Measurements from ENCODE around the gene PEPD. TPM values are rescaled to one million over a fixed set of nuclear protein-coding genes. Genes with fewer than 3 reads are reported as not detected.

The PEPD gene
- total RNA-seq, 1 experiment from 2014 or later: 40.5 TPM

DNA sequence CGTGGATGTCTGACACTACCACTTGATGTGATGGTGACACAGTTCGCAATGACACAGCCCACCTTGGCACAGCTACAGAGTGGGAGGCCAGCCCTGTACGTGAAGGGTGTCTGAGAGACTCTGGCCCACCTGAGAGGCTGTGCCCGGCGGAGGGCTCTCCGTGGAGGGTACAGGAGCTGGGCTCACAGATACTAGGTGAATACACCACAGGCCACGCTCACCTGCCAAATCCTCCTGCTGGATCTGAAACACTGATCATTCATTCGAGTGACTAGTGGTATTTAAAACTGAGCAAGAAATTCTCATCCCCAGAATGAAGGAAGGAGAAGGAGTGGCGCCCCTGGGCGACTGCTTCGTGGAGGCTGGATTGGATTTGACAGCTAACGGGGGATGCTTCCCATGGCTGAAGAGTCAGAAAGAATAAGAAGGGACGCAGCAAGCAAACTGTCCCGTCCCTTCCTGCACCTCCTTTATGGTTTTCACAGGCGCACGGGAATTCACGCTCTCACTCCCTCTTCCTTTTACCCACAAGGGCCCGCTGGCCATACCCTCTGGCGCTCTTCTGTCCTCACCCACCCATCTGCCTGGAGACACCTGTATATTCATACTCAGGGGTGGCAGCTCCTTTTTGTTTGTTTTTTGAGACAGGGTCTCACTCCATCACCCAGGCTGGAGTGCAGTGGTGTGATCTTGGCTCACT, 123.1 kb downstream of the PEPD start:
- Histone ChIP-seq H3K9me2 (ENCODE audit: insufficient read depth) (no peaks in the 10 kb centered on the region), H2AFZ (ENCODE audit: low read depth, low read length, poor library complexity, severe bottlenecking) (no peak overlapping the region), H3K79me2 (ENCODE audit: insufficient read depth, low read length) (no peaks in the 10 kb centered on the region), H3K27ac (ENCODE audit: low read depth, low read length) (no peak overlapping the region), H3K9ac (ENCODE audit: low read length) (no peak overlapping the region), H3K36me3 (ENCODE audit: control insufficient read depth in 1 of 2, insufficient read depth in 2 of 2, low read length in 2 of 2) (no peaks in the 10 kb centered on the region), H3K9me3 (ENCODE audit: control insufficient read depth in 1 of 2, insufficient read depth in 1 of 2, low read depth in 1 of 2, low read length in 2 of 2) (no peaks in the 10 kb centered on the region), H4K20me1 (ENCODE audit: insufficient read depth) (no peaks in the 10 kb centered on the region), H3K27me3 (ENCODE audit: insufficient read depth, low read length) (no peaks in the 10 kb centered on the region), H3K4me1 (ENCODE audit: control insufficient read depth in 1 of 2, insufficient read depth in 2 of 2, low read length in 2 of 2) (no peaks in the 10 kb centered on the region), H3K4me2 (ENCODE audit: low read length) (no peak overlapping the region), H3K4me3 (replicated peaks in 1 of 2; ENCODE audit: low read depth in 1 of 2, low read length in 2 of 2) (no peak overlapping the region)
- CTCF ChIA-PET: interaction anchor here (2.4 kb wide), 1 partner anchor 8 kb away, joined by 8 read pairs; no protein-coding TSS in a partner anchor
- DNase-seq (ENCODE audit: low read depth, low spot score) (no peak), ATAC-seq (no peak)
- TF ChIP-seq FOSL1 (IDR thresholded peaks at IDR 0.05; ENCODE audit: low read depth) (no peak), CBX3 (IDR thresholded peaks at IDR 0.05; ENCODE audit: low read depth) (no peak), SIN3A (IDR thresholded peaks at IDR 0.05; ENCODE audit: low read depth) (no peak), EZH2phosphoT487 (IDR thresholded peaks at IDR 0.05; ENCODE audit: borderline replicate concordance) (no peak), SRF (IDR thresholded peaks at IDR 0.05; ENCODE audit: low read depth) (no peak), EGR1 (IDR thresholded peaks at IDR 0.05; ENCODE audit: low read depth) (no peak), ELF1 (IDR thresholded peaks at IDR 0.05; ENCODE audit: borderline replicate concordance, low read depth) (no peak), RAD21 (IDR thresholded peaks at IDR 0.05; ENCODE audit: low read depth) (no peak), CEBPB (IDR thresholded peaks at IDR 0.05; ENCODE audit: low read depth) (no peak), JUND (IDR thresholded peaks at IDR 0.05) (no peak), ZNF274 (IDR thresholded peaks at IDR 0.05; ENCODE audit: low read depth, low read length) (no peak), POLR2AphosphoS5 (IDR thresholded peaks at IDR 0.05; ENCODE audit: low read depth, low read length) (no peak), YY1 (IDR thresholded peaks at IDR 0.05; ENCODE audit: extremely low read depth, insufficient replicate concordance, low read depth, low read length) (no peak)
- TF ChIP-seq, protein P1, sequence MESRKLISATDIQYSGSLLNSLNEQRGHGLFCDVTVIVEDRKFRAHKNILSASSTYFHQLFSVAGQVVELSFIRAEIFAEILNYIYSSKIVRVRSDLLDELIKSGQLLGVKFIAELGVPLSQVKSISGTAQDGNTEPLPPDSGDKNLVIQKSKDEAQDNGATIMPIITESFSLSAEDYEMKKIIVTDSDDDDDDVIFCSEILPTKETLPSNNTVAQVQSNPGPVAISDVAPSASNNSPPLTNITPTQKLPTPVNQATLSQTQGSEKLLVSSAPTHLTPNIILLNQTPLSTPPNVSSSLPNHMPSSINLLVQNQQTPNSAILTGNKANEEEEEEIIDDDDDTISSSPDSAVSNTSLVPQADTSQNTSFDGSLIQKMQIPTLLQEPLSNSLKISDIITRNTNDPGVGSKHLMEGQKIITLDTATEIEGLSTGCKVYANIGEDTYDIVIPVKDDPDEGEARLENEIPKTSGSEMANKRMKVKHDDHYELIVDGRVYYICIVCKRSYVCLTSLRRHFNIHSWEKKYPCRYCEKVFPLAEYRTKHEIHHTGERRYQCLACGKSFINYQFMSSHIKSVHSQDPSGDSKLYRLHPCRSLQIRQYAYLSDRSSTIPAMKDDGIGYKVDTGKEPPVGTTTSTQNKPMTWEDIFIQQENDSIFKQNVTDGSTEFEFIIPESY (IDR thresholded peaks at IDR 0.05; ENCODE audit: extremely low read depth, insufficient replicate concordance, low read length): no peak
- TF ChIP-seq, protein P2, sequence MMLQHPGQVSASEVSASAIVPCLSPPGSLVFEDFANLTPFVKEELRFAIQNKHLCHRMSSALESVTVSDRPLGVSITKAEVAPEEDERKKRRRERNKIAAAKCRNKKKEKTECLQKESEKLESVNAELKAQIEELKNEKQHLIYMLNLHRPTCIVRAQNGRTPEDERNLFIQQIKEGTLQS (IDR thresholded peaks at IDR 0.05): no peak
- TF ChIP-seq, protein P3, sequence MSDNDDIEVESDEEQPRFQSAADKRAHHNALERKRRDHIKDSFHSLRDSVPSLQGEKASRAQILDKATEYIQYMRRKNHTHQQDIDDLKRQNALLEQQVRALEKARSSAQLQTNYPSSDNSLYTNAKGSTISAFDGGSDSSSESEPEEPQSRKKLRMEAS (IDR thresholded peaks at IDR 0.05): no peak
- TF ChIP-seq, protein P4, sequence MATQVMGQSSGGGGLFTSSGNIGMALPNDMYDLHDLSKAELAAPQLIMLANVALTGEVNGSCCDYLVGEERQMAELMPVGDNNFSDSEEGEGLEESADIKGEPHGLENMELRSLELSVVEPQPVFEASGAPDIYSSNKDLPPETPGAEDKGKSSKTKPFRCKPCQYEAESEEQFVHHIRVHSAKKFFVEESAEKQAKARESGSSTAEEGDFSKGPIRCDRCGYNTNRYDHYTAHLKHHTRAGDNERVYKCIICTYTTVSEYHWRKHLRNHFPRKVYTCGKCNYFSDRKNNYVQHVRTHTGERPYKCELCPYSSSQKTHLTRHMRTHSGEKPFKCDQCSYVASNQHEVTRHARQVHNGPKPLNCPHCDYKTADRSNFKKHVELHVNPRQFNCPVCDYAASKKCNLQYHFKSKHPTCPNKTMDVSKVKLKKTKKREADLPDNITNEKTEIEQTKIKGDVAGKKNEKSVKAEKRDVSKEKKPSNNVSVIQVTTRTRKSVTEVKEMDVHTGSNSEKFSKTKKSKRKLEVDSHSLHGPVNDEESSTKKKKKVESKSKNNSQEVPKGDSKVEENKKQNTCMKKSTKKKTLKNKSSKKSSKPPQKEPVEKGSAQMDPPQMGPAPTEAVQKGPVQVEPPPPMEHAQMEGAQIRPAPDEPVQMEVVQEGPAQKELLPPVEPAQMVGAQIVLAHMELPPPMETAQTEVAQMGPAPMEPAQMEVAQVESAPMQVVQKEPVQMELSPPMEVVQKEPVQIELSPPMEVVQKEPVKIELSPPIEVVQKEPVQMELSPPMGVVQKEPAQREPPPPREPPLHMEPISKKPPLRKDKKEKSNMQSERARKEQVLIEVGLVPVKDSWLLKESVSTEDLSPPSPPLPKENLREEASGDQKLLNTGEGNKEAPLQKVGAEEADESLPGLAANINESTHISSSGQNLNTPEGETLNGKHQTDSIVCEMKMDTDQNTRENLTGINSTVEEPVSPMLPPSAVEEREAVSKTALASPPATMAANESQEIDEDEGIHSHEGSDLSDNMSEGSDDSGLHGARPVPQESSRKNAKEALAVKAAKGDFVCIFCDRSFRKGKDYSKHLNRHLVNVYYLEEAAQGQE (IDR thresholded peaks at IDR 0.05; ENCODE audit: low read depth): no peak
- TF ChIP-seq, protein P5, sequence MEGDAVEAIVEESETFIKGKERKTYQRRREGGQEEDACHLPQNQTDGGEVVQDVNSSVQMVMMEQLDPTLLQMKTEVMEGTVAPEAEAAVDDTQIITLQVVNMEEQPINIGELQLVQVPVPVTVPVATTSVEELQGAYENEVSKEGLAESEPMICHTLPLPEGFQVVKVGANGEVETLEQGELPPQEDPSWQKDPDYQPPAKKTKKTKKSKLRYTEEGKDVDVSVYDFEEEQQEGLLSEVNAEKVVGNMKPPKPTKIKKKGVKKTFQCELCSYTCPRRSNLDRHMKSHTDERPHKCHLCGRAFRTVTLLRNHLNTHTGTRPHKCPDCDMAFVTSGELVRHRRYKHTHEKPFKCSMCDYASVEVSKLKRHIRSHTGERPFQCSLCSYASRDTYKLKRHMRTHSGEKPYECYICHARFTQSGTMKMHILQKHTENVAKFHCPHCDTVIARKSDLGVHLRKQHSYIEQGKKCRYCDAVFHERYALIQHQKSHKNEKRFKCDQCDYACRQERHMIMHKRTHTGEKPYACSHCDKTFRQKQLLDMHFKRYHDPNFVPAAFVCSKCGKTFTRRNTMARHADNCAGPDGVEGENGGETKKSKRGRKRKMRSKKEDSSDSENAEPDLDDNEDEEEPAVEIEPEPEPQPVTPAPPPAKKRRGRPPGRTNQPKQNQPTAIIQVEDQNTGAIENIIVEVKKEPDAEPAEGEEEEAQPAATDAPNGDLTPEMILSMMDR (IDR thresholded peaks at IDR 0.05 in 2 of 3, conservative IDR thresholded peaks at IDR 0.05 in 1 of 3; ENCODE audit: borderline replicate concordance in 1 of 3, insufficient read depth in 1 of 3, low read depth in 2 of 3, low read length in 2 of 3): no peak
- RAD21 ChIA-PET (ENCODE audit: low non-redundant PET in 1 of 2, low total read pairs in 2 of 2, uncharacterized antibody in 2 of 2, unreplicated experiment in 2 of 2): no interaction called here
- intact Hi-C loops (cut with micrococcal nuclease): no loop called here
- POLR2A ChIA-PET: interaction anchor here (1.0 kb wide), 1 partner anchor 96 kb away, joined by 3 read pairs; the partner anchor contains the start of gene CEBPA
- no TSS peak for BruUV-seq (replicated peaks)

Data from HCT116 (cell line).